Measurements from ENCODE around the gene UQCRH.
A peak's percentile ranks its signal among the peaks of the same experiment; 100 is the strongest.

Gene UQCRH

DNA sequence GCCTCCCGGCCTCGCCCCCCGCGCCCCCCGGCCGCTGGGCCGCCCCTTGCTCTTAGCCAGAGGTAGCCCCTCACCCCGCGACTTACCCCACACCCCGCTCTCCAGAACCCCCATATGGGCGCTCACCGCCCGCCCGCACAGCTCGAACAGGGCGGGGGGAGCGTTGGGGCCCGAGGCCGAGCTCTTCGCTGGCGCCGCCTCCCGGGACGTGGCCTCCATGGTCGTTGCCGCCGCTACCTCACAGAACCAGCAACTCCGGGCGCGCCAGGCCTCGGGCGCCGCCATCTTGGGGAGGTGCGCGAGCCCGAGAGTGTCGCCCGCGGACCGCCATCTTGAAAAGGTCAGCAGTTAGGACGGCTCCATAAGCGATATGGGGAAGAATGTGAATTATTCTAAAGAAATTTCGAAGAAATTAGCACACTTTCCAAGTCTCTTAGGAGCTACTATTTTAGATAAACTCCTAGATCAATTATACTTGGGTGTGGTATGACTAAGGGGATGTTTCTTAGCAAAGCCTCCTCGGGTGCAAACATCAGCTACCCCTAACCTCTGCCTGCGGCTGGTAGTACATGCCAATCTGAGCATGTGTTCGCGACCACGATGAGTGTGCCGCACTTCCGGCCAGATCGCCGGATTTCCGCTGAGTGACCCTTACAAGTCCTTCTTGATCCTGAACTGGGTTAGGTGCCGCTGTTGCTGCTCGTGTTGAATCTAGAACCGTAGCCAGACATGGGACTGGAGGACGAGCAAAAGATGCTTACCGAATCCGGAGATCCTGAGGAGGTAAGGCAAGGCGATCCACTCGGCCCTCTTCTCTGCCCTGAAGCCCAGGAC is at the start of gene UQCRH, which contains the start of gene LRRC41:
Gene UQCRH, plus strand, starts transcription at position 661 of the 834 bp plus-strand sequence. Its CDS starts 69 bp downstream, at position 730.
Gene LRRC41, minus strand, starts transcription at position 579 of the 834 bp plus-strand sequence. Its CDS starts 294 bp downstream, at position 285.
- peak; percentile 95 for DNase-seq

DNA sequence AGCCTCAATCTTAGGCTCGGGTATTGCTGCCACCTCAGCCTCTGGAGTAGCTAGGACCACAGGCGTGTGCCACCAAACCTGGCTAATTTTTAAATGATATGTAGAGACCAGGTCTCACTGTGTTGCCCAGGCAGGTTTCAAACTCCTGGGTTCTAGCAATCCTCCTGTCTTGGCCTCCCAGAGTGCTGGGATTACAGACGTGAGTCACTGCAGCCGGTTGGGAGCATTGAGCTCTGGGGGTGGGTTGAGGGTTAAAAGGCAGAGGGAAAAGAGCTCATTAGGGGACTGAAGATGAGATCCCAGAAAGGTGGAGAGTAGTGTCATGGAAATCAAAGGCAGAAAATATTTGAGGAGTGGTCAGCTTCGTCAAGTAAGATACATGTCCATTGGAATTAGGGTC is 48.8 kb upstream of the UQCRH start:
- no peak for DNase-seq

DNA sequence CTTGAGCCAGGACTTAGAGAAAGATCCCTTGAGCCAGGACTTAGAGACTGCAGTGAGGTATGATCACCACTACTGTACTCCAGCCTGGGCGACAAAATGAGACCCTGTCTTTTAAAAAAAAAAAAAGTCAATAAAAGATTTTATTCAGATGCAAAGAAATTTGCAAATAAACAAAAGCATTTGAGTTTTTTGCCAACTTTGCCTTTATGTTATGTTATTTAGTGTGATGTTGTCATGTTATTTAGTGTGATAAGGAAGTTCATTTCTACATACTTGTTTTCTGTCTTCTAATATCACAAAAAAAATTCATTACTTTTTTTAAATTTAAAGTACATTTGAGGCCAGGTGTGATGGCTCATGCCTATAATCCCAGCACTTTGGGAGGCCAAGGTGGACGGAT is 47.0 kb upstream of the UQCRH start:
- DNase-seq: no peak

GRCh38 chr1:46262508-46262907 is 41.0 kb upstream of the UQCRH start:
- DNase-seq: no peak

GRCh38 chr1:46263146-46263545 is 40.4 kb upstream of the UQCRH start:
- DNase-seq: no peak

DNA sequence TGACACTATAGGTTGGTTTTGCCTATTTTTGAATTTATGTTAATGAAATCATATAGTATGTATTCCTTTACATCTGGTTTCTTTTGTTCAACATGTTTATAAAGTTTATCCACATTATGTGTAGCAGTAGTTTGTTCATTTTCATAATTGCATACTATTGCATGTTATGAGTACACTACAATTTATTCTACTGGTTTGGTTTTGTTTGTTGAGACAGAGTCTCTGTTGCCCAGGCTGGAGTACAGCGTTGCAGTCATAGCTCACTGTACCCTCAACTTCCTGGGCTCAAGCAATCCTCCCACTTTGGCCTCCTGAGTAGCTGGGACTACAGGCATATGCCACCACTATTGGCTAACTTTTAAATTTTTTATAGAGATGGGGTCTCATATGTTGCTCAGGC is 34.9 kb upstream of the UQCRH start:
- DNase-seq: no peak

- no peak for DNase-seq
Measured at GRCh38 chr1:46274225-46275029, 29.1 kb upstream of the UQCRH start.

DNA sequence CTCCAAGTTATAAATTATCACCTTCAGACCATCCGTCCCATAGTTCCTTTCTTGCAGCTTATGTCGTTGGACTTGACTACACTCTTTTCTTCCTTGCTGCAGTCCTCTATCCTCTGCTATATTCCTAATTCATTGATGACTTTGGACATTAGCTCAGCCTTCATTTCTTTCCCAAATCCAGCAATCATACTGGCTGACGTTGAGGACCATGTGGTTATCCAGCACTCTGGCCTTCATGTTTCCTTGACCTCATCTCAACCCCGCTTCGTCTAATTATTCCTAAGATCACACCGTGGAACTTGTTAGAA is 28.5 kb upstream of the UQCRH start:
- DNase-seq: no peak

DNA sequence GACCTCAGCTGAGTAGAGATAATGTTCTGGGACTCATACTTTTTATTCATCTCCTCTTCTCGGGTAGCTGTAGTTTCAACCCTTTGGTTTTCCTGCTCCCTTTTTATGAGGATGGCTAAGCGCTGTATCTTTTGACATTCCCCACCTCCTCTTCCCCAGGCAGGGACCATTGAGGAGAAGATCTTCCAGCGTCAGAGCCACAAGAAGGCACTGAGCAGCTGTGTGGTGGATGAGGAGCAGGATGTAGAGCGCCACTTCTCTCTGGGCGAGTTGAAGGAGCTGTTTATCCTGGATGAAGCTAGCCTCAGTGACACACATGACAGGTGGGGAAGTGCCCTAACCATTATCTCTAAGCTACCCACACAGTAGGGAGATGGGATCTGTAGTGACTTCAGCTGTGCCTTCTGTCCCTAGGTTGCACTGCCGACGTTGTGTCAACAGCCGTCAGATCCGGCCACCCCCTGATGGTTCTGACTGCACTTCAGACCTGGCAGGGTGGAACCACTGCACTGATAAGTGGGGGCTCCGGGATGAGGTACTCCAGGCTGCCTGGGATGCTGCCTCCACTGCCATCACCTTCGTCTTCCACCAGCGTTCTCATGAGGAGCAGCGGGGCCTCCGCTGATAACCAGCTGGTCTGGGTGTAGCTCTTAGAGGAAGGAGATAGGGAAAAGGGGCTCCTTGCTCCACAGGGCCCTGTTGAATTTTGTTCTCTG is 25.7 kb upstream of the UQCRH start:
- no peak for DNase-seq

GRCh38 chr1:46278807-46279206 is 24.7 kb upstream of the UQCRH start:
- DNase-seq: peak; percentile 33

DNA sequence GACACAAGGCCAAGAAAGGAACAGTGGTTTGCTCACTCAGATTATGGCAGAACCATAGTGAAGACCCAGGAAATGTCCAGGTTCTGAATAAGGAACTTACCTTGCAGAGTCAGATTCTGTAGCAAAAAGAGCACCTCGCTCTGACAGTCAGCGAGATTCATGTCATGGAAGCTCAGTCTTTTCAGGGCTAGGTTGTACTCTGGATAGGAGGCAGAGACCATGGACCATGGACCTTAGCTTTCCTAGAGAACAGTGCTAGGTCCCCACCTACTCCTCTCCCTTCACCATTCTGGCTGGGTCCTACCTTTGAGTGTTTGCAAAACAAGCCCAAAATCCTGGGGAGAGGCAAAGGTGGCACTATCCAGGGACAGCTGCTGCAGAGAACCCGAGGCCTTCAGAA is 23.4 kb upstream of the UQCRH start:
- no peak for DNase-seq

DNA sequence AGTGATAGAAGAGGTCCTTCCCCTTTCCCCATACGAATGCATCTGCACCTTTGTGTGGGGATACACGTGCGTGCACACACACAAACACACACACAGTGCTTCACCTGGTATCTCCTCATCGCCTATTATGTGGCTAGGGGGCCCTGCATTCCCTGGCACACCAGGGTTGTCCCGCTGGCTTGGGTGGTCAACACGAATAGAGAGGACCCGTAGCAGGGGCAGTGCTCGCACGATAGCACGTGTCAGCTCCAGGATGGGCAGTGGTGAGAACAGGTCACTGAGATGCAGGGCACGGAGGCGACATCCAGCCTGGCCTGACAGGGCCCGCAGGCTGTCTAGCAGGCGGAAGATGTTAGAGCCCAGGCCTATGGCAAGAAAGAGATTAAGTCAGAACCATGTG is 22.5 kb upstream of the UQCRH start:
- no peak for DNase-seq

DNA sequence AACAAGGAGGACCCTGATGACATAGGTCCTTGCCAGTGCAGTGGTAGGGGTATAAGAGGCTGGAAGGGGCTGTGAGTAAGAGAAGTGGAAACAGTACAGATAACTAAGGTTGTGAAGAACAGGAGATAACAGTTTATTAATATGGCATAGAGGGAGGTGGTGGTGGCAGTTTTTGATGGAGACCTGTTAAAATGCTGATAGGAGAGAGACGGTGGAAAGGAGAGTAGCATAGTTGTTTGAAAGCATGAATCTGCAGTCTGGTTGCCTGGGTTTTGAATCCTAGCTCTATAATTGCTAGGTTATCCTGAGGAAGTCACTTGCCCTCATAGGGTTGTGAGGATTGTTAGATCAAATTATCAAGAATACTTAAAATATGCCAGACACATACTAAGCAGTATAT is 19.4 kb upstream of the UQCRH start:
- no peak for DNase-seq

- peak; percentile 30 for DNase-seq
Measured at GRCh38 chr1:46284597-46285564, 18.6 kb upstream of the UQCRH start.

DNA sequence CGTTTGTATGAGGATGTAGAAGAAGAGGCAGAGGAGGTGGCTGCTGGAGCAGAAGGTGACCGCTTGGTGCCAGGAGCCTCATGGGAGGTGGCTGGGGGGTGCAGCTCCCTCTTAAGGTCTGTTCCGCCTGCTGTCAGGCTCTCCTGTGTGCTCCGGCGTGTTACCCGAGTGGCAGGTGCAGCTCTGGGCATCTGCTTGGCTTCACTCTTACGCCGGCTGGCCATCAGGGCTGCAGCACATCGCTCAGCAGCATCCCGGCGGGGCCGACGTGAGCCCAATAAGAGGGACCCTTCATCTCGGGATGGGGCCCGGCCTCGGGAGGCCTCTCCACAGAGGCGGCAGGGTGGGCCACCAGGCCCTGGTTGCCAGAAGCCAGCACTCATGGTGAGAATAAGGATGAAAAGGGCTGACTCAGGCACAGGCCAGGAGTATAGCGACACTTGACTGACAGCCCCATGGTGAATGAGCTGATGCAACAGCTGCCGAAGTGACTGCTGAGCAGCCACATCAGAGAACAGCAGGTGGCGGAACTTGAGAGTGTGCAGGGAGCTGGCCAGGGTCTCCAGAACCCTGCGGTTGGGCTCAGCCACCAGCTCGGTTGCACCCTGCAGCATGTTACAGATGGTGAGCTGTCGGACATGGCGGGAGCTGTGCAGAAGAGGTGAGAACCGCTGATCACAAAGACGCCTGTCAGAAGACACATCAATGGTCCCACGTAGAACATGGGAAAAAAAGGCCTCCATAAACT is 17.6 kb upstream of the UQCRH start:
- DNase-seq: no peak

GRCh38 chr1:46288485-46289133 is 14.9 kb upstream of the UQCRH start:
- DNase-seq: peak; percentile 81

- no peak for DNase-seq
Measured at GRCh38 chr1:46289134-46289494, 14.4 kb upstream of the UQCRH start.

- DNase-seq: peak; percentile 23
Measured at GRCh38 chr1:46289976-46290375, 13.5 kb upstream of the UQCRH start.

- no peak for DNase-seq
Measured at GRCh38 chr1:46295306-46295705, 8.2 kb upstream of the UQCRH start.

- DNase-seq: no peak
Measured at GRCh38 chr1:46298387-46298786, 5.1 kb upstream of the UQCRH start.
